Activated CD8-positive, alpha-beta memory T cell treated with anti-CD3 and anti-CD28 coated beads for 48 hours (primary cell): Measurements from ENCODE around the gene ARHGAP29.
"Not testable (repeated sequence)": the region's sequence is repeated elsewhere in the genome, so short reads cannot be mapped to it uniquely, and the experiment has no call there.

Experiments used
- DNase-seq, 3 experiments: peaks; one replicate each; pipeline ENCODE4 v3.0.0-alpha.2; 2020; ENCODE audit warnings: low read depth in 2 of 3, low spot score in 2 of 3

The ARHGAP29 gene

DNA sequence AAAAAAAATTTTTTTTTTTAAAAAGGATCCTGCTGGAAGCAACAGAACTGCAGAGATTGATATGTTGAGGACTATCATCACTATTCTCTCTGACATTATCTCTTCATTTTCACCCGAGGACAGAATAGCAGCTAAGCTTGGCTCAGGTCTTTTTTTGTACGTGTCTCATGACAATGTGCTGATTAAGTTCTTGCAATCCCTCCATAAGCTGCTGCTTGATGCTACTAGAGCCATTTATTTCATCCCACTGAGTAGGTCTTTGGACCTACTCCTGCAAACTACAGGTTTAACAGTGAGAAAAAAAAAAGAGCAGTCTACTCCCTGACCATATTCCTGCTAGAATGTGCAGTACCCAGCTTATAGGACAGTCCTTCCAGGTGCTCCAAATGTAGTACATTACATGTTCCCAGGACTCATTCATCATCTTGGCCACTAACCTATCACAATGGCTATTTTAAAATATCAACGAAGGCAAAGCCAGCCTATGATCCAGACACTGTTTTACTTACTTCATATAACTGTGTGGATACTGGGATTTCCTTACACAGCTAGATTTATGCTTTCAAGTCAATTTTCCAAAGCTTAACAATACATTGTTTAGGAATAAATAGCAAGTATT lies 54.1 kb downstream of the ARHGAP29 start:
- no peak for DNase-seq

GRCh38 chr1:94182191-94182590 lies 55.2 kb downstream of the ARHGAP29 start:
- DNase-seq, result no peak

- no peak for DNase-seq
Observed at GRCh38 chr1:94180650-94181049, 56.7 kb downstream of the ARHGAP29 start.

GRCh38 chr1:94178901-94179300 lies 58.5 kb downstream of the ARHGAP29 start:
- DNase-seq, result no peak

- no peak for DNase-seq
Observed at GRCh38 chr1:94169126-94169525, 68.3 kb downstream of the ARHGAP29 start.

- DNase-seq, result no peak
Observed at GRCh38 chr1:94165843-94166242, 71.5 kb downstream of the ARHGAP29 start.

DNA sequence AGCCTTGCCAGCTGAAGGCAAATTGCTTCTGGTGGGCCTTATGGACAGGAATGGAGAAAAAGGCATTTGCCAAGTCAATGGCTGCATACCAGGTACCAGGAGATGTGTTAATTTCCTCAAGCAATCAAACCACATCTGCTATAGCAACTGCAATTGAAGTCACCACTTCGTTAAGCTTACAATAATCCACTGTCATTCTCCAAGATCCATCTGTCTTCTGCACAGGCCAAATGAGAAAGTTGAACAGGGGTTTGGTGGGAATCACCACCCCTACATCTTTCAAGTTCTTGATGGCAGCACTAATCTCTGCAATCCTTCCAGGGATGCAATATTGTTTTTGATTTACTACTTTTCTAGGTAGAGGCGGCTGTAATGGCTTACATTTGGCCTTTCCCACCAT lies 72.5 kb downstream of the ARHGAP29 start:
- DNase-seq, result not testable (repeated sequence)

GRCh38 chr1:94164121-94164520 lies 73.3 kb downstream of the ARHGAP29 start:
- DNase-seq, result not testable (repeated sequence)

- DNase-seq, result not testable (repeated sequence)
Observed at GRCh38 chr1:94163249-94163648, 74.1 kb downstream of the ARHGAP29 start.

GRCh38 chr1:94160811-94161210 lies 76.6 kb downstream of the ARHGAP29 start:
- DNase-seq, result no peak

DNA sequence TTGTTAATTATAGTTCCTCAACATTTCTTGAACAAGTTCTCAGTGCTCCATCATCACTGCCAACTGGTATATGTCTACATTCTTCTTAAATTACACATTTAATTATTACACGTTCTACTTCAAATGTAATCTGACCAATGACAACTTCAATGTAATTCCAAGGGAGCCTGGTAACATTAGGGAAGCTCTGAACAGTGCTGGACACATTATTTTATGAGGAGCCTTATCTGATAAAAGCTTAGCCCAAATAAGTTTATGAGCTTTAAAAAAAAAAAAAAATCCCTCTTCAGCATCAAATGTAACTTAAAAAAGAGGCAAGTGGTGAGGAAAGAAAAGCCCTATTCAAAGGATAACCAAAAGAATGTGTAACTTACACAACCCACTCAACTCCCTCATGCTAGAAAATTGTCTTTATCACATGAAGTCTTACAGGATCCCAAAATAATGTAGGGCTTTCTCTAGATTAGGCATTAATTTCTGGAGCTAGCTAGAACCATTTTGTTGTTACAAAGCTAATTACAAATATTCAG lies 81.2 kb downstream of the ARHGAP29 start:
- DNase-seq, result no peak

DNA sequence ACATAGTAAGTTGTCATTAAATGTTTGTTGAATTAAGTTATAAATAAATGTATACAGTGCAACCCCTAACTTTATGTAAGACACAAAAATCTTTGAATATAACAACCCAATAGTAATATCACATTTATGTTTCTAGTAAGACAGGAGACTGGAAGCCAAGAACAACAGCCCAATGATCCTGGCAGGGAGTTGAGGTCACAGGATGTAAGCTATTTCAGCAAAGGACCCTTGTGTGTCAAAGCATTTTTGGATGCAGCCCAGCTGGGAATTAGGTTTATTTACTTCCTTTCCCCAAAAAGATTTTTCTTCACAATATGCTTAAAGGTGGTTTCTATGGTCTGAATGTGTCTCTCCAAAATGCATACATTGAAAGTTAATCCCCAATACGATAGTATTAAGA lies 82.4 kb downstream of the ARHGAP29 start:
- no peak for DNase-seq

DNA sequence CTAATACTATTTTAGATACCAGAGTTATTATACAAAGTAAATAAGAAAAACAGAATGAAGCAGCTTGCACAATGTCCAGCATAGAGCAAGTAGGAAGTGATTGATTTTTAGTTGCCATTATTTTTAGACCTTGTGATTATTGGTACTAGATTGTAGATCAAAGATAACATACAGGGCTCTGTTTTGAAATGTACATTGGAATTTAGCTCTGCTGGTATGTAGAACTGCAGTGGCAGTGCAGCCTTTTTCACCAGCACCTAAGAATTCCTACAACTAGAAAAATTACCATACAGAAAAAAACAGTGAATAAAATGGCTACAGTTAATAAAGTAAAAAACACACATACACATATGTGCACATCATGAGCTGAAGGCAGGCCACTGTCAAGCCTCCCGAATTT lies 84.3 kb downstream of the ARHGAP29 start:
- no peak for DNase-seq

GRCh38 chr1:94149166-94149565 lies 88.2 kb downstream of the ARHGAP29 start:
- not testable (repeated sequence) for DNase-seq

- DNase-seq, result no peak
Observed at GRCh38 chr1:94146273-94146672, 91.1 kb downstream of the ARHGAP29 start.

GRCh38 chr1:94144836-94145235 lies 92.5 kb downstream of the ARHGAP29 start:
- no peak for DNase-seq

DNA sequence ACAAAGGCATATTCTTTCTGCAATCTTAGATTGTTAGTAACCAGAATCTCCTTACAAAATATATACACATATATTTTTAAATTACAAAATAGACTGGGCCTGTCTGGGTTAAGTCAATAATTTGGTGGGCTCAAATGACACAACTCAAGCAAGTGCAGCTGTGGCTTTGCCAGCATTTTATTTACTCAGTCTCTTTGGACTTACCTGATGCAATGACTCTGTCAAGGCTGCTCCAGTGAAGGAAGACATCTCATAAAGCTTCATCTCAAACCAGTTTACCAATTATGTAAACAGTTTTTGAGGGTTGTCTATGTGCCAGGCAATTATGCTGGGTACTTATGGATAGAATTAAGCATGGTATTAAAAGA lies 93.6 kb downstream of the ARHGAP29 start:
- no peak for DNase-seq

GRCh38 chr1:94143173-94143808 lies 94.1 kb downstream of the ARHGAP29 start:
- DNase-seq, result no peak

GRCh38 chr1:94142583-94142982 lies 94.8 kb downstream of the ARHGAP29 start:
- DNase-seq, result no peak

DNA sequence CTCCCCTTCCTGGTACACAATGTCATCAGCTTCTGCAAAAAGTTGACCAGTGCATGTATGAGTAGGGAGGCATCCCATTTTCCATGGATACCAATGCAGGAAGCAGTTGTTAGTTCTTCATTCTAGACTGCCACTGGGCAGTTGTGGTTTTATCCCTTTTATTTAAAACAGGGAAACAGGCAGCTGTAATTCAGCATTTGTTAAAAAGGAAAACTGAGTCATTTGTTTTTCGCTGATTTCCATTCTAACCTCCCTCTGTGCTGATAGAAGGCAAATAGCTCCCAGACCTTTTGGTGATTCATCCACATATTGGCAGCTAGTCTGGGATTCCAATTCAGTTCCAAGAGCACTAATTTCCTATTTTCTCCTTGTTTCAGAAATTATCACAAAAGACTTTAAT lies 95.4 kb downstream of the ARHGAP29 start:
- no peak for DNase-seq

GRCh38 chr1:94132111-94132510 lies 105.3 kb downstream of the ARHGAP29 start:
- DNase-seq, result no peak

- no peak for DNase-seq
Observed at GRCh38 chr1:94130851-94131595, 106.4 kb downstream of the ARHGAP29 start.
